ENCODE data around the gene TTLL9. TPM values are rescaled to one million over a fixed set of nuclear protein-coding genes. Genes with fewer than 3 reads are reported as not detected.

TTLL9 gene
- total and polyA plus RNA-seq, 10 of the 15 experiments (the other 5 are each of a cell fraction or from before 2014, with no cell fraction given) = 0.03 to 0.77 (median 0.11) TPM; not detected in 2

- FAIRE-seq (no peak), DNase-seq (ENCODE audit: low read depth, low spot score) (no peak), ATAC-seq (no peak)
- RAD21 ChIA-PET (ENCODE audit: unreplicated experiment) = interaction anchor here (0.6 to 3.9 kb wide), 2 partner anchors 17 to 74 kb away, joined by 4 to 26 read pairs; partner anchors contain the start of gene PDRG1
- no peak overlapping the region for H2AFZ ChIP-seq (ENCODE audit: control insufficient read depth, low read depth, low read length)
- SMC1A ChIA-PET (ENCODE audit: uncharacterized antibody, unreplicated experiment) = interaction anchor here (1.0 to 3.1 kb wide), 2 partner anchors 23 to 42 kb away, joined by 3 to 15 read pairs; no protein-coding TSS in a partner anchor
- H3K4me1 ChIP-seq (ENCODE audit: control insufficient read depth, insufficient read depth, low read length) = peaks cover 3% of the 10 kb centered on the region; the same call in 1 of the 2 replicates
- in situ Hi-C loops (cut with MboI) = no loop called here
- H3K4me3 ChIP-seq = no peak overlapping the region
- no peaks in the 10 kb centered on the region for H4K20me1 ChIP-seq (ENCODE audit: control insufficient read depth, insufficient read depth)
- no peaks in the 10 kb centered on the region; the same call in 2 of the 3 replicates for H3K9me3 ChIP-seq (replicated peaks; ENCODE audit: control insufficient read depth, insufficient read depth, low read length)
- no peak overlapping the region for H3K9ac ChIP-seq (ENCODE audit: control insufficient read depth, insufficient read depth, low read length)
- no peak overlapping the region for H3K4me2 ChIP-seq (ENCODE audit: control insufficient read depth, insufficient read depth)
- H3K27me3 ChIP-seq (replicated peaks in 1 of 2; ENCODE audit: control insufficient read depth in 2 of 2, insufficient read depth in 2 of 2, low read length in 1 of 2) = no peaks in the 10 kb centered on the region
- H3K27ac ChIP-seq (ENCODE audit: control insufficient read depth, insufficient read depth) = no peak overlapping the region
- CTCF ChIA-PET = interaction anchor here (1.8 kb wide), 1 partner anchor 75 kb away, joined by 5 read pairs; the partner anchor contains the start of gene PDRG1
- H3K36me3 ChIP-seq (ENCODE audit: control insufficient read depth in 2 of 2, insufficient read depth in 2 of 2, low read length in 1 of 2) = no peaks in the 10 kb centered on the region
- intact Hi-C loops (cut with micrococcal nuclease; ENCODE audit: unreplicated experiment) = no loop called here
- POLR2A ChIA-PET = interaction anchor here (1.7 kb wide), 1 partner anchor 15 kb away, joined by 4 read pairs; no protein-coding TSS in a partner anchor
- BruUV-seq (replicated peaks) = no TSS peak
- H3K79me2 ChIP-seq (ENCODE audit: control insufficient read depth, insufficient read depth, low read length) = no peaks in the 10 kb centered on the region
- TF ChIP-seq HDAC6 (IDR thresholded peaks at IDR 0.05; ENCODE audit: unreplicated experiment) = no peak
- TF ChIP-seq RAD51 (IDR thresholded peaks at IDR 0.05) = no peak
- no peak for TF ChIP-seq JUNB (IDR thresholded peaks at IDR 0.05)
- no peak for TF ChIP-seq ZBTB11 (CRISPR knock-in tag; IDR thresholded peaks at IDR 0.05)
- TF ChIP-seq IKZF2 (IDR thresholded peaks at IDR 0.05) = no peak
- TF ChIP-seq HCFC1 (IDR thresholded peaks at IDR 0.05; ENCODE audit: low read length) = no peak
- no peak for TF ChIP-seq KDM1A (IDR thresholded peaks at IDR 0.05; ENCODE audit: borderline replicate concordance)
- TF ChIP-seq CHD1 (IDR thresholded peaks at IDR 0.05; ENCODE audit: low read depth, low read length) = no peak
- TF ChIP-seq BACH1 (IDR thresholded peaks at IDR 0.05; ENCODE audit: borderline replicate concordance) = no peak
- no peak for TF ChIP-seq IRF4 (IDR thresholded peaks at IDR 0.05; ENCODE audit: low read depth, low read length)
- no peak for TF ChIP-seq MLLT1 (IDR thresholded peaks at IDR 0.05)
- no peak for TF ChIP-seq KLF5 (IDR thresholded peaks at IDR 0.05; ENCODE audit: partially characterized antibody)
- TF ChIP-seq ZBTB4 (CRISPR knock-in tag; IDR thresholded peaks at IDR 0.05) = no peak
- TF ChIP-seq E2F8 (IDR thresholded peaks at IDR 0.05; ENCODE audit: low read depth, partially characterized antibody) = no peak
These were observed 7.2 kb downstream of the TTLL9 start for GRCh38 chr20:31877684-31878083.
